Measurements from ENCODE around the gene ZBTB20. TPM values are rescaled to one million over a fixed set of nuclear protein-coding genes. Genes with fewer than 3 reads are reported as not detected.

Gene ZBTB20
- total RNA-seq, 1 donor from 2014 or later: 8.8 TPM

- DNase-seq (ENCODE audit: low read depth, low spot score): no peak
Measured at GRCh38 chr3:114350690-114351089, 796.4 kb downstream of the ZBTB20 start.

DNA sequence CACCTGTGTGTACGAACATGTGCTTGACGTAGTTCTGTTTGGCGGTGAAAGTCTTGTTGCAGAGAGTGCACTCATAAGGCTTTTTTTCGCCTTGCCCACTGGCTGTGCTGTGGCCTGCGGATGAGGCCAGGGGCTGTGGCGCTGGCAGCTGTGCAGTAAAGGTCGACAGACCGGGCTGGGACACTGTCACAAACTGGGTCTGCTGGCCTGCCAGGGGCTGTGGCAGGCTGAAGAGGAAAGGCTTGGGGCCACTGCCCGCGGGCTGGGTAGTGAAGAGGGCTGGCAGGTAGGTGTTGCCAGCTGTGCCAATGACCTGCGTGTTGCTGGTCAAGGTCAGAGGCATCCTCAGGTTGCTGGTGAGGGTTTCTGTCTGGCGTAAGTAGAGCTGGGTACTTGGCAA lies 796.8 kb downstream of the ZBTB20 start:
- no peak for DNase-seq (ENCODE audit: low read depth, low spot score)

- DNase-seq (ENCODE audit: low read depth, low spot score): no peak
Measured at GRCh38 chr3:114344492-114344891, 802.6 kb downstream of the ZBTB20 start.

- DNase-seq (ENCODE audit: low read depth, low spot score): no peak
Measured at GRCh38 chr3:114338651-114339357, 808.3 kb downstream of the ZBTB20 start.

DNA sequence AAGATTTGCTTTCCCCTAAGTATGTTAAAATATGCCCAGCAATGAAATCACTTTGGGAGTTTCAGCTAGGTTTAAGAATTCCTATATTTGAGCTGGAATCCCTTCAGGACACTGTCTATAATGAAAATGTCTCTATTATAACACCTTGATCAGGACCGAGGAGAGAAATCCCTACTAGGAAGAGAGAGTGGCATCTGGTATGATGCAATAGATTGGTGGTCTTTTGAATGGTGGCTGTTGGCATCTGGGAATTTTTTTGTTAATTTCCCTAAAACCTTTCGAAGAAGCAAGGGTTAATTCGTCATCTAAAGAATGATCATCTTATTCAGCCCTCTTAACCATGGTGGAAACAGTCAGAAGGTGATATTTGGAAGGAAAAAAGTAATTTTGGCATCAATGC lies 810.2 kb downstream of the ZBTB20 start:
- no peak for DNase-seq (ENCODE audit: low read depth, low spot score)

DNA sequence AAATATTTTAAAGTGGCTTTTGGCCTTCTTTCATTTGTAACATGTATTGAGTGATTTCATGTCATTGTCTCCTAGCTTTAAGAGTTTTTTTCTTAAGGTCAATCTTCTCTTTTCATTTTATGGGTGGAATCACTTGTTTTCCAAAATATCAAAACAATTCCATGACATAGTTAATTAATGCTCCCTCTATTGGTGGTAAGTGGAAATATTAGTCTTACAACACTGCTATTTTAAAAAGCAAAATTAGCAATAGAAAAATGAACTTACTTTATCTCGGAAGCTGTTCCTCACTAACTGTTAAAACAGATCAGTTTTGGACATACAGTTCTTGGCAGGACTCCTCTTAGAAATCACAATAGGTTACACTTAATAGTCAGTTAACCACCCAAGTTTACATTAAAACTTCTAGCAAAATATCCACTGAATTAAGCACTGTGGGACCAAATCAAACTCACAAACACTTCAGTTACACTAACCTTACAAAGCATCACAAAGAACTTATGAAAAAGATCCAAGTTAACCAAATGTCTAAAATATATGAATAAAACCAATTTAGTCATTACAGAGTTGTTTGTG lies 810.9 kb downstream of the ZBTB20 start:
- DNase-seq (ENCODE audit: low read depth, low spot score): no peak

DNA sequence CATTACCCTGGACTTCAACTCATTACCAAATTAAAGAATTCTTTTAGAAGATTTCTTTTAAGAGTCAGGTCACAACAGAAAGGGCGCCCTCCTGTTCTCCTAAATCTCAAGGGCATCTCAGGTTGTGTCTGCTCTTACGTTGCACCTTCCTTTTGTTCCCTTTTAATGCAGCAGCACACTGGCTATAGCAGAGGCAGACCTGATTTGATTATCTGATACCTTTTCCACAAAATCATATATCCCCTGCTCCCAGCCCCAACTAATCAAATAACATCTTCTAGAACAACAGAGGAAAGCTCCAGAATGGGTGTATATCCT lies 813.2 kb downstream of the ZBTB20 start:
- no peak for DNase-seq (ENCODE audit: low read depth, low spot score)

DNA sequence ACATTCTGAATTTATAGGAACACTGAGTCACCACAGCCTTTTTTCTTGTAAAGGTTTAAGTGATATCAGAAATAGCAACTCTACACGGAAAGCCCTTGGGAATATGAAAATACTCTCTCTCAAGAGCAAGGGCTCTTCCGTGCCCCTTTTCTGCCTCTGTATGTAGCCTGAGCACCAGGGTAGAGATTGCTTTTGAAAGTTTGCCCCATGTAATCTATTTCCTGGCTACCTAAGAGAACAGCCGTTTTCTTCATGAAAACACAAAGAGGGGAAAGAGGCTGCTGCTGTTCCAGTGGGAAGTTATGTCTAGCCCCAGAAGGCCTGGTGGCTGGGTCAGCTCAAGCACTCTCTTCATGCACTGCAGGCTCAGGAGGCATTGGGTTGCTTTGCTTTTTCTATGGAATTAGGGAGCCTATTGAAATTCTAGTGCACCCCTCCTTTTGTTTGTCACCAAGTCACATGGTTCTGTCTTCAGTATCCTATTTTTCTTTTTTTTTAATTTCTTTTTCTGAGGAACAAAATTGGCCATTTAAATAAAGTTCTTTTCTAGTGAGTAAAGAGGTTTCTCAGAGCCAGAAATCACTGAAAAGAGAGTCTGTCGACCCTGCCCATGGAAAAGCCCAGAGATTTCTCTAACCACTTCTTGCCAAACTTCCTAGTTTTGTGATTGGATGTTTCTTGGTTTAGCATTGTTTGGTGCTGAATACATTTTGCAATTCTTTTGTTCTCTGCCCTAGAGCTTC lies 813.7 kb downstream of the ZBTB20 start:
- no peak for DNase-seq (ENCODE audit: low read depth, low spot score)

DNA sequence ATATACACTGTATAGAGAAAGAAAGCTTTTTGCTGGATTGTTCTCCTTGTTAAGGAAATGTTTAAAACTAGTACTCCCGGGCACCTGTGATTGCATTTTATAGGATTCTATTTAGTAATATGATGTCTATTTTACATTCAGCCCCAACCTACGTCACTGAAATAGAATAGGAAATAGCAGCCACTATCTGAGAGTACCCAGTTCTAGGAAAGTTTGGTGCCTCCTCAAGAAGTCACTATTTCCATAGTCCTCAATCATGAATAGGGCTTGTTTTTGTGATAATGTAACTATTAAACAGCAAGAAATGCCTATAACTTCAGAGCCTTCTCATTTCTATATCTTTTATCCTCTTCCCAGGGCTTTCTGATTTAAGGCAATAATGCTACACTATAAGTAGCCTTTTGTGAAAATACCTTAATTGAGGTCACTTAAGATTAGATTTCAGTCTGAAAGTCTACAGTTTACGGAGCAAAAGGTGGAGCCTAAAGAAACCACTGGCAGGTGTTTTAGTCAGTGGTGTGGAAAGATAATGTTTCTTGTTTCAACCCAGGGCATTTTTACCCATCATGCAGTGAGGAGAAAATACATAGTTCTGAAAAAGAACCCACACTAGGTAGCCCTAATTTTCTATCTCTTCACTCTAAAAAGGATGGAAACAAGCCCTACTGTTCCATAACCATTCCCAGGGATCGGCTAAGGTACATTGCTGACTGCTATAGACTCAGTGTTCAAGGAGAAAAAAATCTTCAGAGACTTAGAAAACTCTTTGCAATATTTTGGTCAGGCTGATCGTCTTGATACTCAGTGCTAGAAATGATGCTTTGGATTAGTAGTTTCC lies 814.5 kb downstream of the ZBTB20 start:
- no peak for DNase-seq (ENCODE audit: low read depth, low spot score)

GRCh38 chr3:114331710-114332109 lies 815.4 kb downstream of the ZBTB20 start:
- DNase-seq (ENCODE audit: low read depth, low spot score): no peak

DNA sequence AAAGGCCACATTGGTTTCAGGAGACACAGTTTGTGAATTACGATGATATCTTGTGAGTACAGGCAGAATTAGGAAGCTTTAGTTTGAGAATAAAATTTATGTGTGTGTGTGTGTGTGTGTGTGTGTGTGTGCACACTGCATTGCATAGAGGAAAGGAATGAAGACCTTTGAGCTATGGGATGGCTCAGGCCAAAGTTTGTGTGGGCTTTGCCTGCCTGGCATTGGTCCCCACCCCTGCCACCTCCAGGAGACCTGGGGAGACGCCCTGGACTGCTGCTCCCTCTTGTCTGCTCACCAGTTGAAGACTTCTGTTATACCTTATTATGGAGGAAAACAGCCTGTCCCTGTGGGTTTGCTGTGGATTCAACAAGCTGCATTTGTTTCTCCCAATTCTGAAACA lies 816.1 kb downstream of the ZBTB20 start:
- no peak for DNase-seq (ENCODE audit: low read depth, low spot score)

DNA sequence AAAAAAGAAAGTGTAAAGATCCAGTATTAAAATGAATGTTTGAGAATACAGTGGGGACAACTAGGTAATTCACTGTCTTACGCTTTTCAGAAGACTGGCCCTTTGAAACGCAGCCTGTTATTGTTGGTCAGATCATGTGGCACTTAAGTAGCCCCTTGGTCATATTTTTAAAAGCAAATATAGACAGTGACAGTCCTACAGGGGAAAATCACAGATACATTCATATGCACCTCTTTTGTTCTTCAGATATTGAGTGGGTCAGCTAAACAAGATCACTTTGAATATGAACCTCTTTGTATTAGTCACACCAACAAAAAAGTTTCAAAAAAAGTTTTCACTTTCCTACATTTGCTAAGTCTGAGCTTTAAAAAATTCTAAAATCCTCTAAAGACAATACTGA lies 817.3 kb downstream of the ZBTB20 start:
- DNase-seq (ENCODE audit: low read depth, low spot score): no peak

- no peak for DNase-seq (ENCODE audit: low read depth, low spot score)
Measured at GRCh38 chr3:114328345-114328744, 818.7 kb downstream of the ZBTB20 start.

DNA sequence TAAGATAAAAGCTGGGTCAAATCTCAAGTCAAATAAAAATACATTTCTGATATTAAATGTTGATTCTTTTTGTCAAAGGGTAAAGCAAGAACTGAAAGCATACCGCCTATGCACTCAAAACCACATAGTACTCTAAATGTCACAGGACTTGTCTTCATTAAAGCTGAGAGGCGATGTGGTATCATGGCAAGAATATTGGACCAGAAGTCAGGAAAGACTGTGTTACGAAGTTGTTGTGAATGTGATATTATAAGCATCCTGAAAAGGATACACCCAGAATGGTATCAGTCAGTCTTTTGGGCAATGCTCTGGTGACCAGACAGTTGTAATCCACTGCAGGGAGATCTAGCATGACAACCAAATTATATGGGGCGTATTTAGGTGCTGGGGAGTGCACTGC lies 819.4 kb downstream of the ZBTB20 start:
- no peak for DNase-seq (ENCODE audit: low read depth, low spot score)

GRCh38 chr3:114323546-114324254 lies 823.4 kb downstream of the ZBTB20 start:
- no peak for DNase-seq (ENCODE audit: low read depth, low spot score)

DNA sequence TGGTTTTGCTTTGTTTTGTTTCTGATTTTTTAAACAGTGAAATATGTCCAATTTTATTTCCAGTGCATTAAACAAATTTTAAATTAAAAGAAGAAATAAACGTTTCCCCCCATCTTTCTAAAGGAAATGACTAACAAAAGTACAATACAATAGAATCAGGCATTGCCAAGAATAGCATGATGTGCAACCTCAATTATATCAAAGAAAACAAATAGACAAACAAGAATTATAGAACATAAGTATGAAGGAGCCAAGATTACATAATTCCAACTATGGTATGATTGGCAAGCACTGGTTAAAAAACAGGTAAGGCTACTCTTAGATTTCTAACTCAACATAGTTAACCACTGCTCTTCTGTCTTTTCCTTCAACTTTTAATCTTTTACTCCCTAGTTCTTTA lies 826.8 kb downstream of the ZBTB20 start:
- peak; percentile 26 for DNase-seq (ENCODE audit: low read depth, low spot score)

DNA sequence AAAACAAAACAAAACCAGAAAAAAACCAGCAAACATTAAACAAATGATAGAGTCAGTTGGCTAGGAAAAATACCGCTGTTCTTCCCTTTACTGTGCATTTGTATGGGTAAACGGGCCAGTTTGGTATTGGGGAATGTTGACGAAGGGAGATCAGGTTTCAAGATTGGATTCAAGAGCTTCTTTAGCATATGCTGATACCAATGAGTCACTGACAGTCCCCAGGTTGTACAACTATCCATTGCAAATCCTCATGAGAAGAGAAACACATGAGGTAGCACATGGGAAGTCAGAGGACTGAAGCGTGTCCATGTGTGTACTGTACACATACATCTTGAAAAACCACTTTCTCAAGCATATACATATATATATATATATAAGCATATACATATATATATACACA lies 827.6 kb downstream of the ZBTB20 start:
- DNase-seq (ENCODE audit: low read depth, low spot score): no peak

DNA sequence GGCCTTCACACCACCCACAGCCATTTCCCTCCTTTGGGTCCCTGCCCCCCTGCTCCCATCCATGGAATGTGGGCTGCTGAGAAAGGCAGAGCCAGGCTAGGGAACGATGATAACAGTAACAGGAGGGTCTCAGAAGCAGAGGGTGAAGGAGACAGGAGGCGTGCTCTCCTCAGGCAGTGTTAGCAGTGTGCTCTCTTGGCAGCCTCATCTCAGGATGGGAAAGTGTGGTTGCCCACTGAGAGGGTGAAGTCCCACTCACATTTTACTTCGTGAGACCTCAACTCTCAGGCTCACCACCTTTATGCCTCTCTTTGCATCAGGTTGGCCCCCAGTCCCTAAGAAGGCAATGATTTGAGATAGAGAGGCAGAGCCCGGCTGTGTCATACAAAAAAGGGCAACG lies 828.8 kb downstream of the ZBTB20 start:
- no peak for DNase-seq (ENCODE audit: low read depth, low spot score)

- DNase-seq (ENCODE audit: low read depth, low spot score): no peak
Measured at GRCh38 chr3:114314282-114314681, 832.8 kb downstream of the ZBTB20 start.

DNA sequence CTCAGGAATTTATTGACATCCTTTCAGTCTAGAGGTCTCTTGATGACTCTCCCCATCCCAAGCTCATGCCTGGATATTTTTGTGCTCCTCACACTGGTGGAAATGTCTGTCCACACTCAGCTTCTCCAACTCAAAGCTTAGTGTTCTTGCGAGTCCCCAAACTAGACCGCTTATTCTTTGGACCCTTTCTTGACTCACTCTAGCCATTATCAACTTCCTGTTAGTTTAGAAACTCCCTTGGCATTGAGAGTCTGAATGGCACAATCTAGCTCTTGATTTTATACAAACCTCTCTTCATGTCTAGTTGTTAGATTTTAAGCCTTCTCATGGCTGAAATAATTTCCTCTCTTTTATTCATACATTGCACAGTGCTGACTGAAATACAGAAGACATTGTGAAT lies 833.7 kb downstream of the ZBTB20 start:
- no peak for DNase-seq (ENCODE audit: low read depth, low spot score)

DNA sequence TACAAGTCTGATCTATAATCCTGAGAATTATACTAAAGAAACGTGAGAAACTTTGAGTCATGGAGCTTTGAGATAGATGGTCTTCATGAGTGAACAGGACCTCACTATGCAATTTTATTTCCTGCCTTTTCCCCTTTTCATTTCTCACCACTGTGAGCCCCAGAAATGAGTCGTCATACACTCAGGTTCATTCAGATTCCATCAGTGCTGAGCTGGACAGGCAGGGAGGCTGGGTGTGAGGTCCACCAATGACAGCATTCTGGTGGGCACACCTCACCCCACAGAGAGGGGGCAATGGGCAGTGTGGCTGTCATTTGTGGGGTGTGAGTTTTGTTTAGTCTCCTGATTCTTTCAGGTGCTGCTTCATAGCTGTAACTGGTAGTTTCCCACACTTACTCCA lies 836.4 kb downstream of the ZBTB20 start:
- DNase-seq (ENCODE audit: low read depth, low spot score): no peak
